Activated CD8-positive, alpha-beta memory T cell treated with anti-CD3 and anti-CD28 coated beads for 36 hours (primary cell): ENCODE data around the gene SLA2. TPM values are rescaled to one million over a fixed set of nuclear protein-coding genes. Genes with fewer than 3 reads are reported as not detected.
"Not testable (repeated sequence)": the region's sequence is repeated elsewhere in the genome, so short reads cannot be mapped to it uniquely, and the experiment has no call there.

Experiments used
- CTCF ChIA-PET: fragments of 350-600 bp; sonication (Branson Sonifier 250); formaldehyde crosslinking; loops from one replicate; lab custom pipeline; 2021; ENCODE audit warnings: antibody characterized with exemption; lab: Charles Lee
- POLR2A ChIA-PET: fragments of 350-600 bp; sonication (Branson Sonifier 250); formaldehyde crosslinking; loops from one replicate; lab custom pipeline; 2021; ENCODE audit warnings: antibody characterized with exemption; lab: Charles Lee
- total RNA-seq, 2 experiments: library from RNA; stranded (reverse); gene quantifications; one replicate each; pipeline ENCODE4 v1.2.3, GENCODE V29; 2021

SLA2 gene
- total RNA-seq: 10 to 100 TPM; 62.9 to 64.5 TPM

GRCh38 chr20:36645998-36646397 lies at the start of gene SLA2:
Gene SLA2 (minus strand): TSS chr20:36646196. CDS start chr20:36641335, 4,861 bp downstream.
- POLR2A ChIA-PET: interaction anchor here (0.5 to 3.9 kb wide), 10 partner anchors 17 to 661 kb away, joined by 3 to 34 read pairs (median 6); partner anchors contain the start of genes RAB5IF and TGIF2
- CTCF ChIA-PET: interaction anchor here (0.7 to 2.9 kb wide), 4 partner anchors 16 to 128 kb away, joined by 3 to 16 read pairs (median 4); partner anchors contain the start of gene RAB5IF

DNA sequence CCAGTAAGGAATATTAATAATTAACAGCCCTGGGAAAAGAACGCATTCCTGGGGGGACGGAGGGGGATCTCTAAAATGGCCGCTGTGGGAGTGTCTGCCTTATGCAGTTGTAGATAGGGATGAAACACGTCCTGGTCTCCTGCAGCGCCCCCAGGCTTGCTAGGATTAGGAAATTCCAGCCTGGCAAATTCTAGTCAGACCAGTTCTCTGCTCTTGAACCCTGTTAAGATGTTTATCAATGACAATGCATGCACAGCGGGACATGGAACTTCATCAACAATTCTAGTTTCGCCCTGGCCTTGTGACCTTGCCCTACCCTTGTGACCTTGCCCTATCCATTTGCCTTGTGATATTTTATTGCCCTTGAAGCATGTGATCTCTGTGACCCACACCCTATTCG lies 49.5 kb upstream of the SLA2 start:
- POLR2A ChIA-PET, CTCF ChIA-PET: not testable (repeated sequence)

DNA sequence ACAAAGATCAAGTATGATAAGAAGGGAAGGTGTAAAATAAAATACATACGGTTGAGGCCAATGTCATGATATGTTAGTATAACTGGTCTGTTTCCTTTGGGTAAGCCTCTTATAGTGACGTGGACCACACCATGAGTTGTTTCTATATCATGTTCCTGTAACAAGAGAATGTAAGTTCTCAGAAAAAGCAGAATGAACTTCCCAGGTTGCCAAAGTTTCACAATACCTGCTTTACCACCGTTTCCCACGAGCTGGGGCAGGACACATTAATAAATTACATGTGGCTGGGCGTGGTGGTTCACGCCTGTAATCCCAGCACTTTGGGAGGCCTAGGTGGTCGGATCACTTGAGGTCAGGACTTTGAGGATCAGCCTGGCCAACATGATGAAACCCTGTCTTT lies 42.6 kb upstream of the SLA2 start:
- CTCF ChIA-PET: no interaction called here

DNA sequence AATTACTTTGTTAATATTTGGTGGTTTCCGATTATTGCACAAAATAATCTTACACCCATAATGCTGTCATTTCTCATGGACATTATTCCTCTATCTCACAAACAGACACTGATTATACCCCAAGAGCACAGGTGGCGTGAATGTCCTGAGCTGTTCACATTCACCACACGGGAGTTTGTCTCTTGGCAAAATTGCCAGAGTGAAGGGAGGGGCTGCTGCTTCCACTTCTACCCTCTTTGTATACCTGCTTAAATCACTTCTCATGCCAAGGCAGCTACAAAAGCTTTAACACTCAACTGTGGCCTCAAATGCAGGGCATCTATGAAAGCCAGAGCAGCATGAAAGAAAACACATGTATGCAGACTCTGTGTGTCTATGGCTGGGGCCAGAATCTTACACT lies 41.9 kb upstream of the SLA2 start:
- ChIA-PET CTCF (no interaction called here), POLR2A (no interaction called here)

More for the DNA sequence above, 42.6 kb upstream of the SLA2 start:
- POLR2A ChIA-PET: no interaction called here

GRCh38 chr20:36686944-36687343 lies 40.9 kb upstream of the SLA2 start:
- ChIA-PET CTCF (no interaction called here), POLR2A (interaction anchor here (0.6 kb wide), 1 partner anchor 177 kb away, joined by 3 read pairs; no protein-coding TSS in a partner anchor)

GRCh38 chr20:36686504-36686903 lies 40.5 kb upstream of the SLA2 start:
- POLR2A ChIA-PET: interaction anchor here (0.6 kb wide), 1 partner anchor 178 kb away, joined by 3 read pairs; no protein-coding TSS in a partner anchor
- CTCF ChIA-PET: no interaction called here

DNA sequence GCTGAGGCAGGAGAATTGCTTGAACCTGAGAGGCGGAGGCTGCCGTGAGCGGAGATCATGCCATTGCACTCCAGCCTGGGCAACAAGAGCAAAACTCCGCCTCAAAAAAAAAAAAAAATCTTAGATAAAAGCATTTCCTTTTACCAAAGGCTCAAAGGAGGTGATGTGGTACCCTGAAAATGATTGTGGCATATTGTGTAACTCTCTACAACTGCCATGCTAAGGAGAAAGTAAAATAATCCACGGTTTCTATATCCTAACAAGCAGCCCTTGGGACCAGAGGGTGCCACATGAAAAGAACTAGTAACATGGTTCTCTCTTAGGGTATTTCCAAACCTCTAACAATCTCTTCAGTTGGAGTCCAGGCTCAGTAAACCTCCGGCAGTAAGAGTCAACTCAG lies 38.8 kb upstream of the SLA2 start:
- ChIA-PET CTCF (no interaction called here), POLR2A (no interaction called here)

- ChIA-PET POLR2A (no interaction called here), CTCF (interaction anchor here (0.5 to 0.6 kb wide), 2 partner anchors 28 to 44 kb away, joined by 3 to 5 read pairs; no protein-coding TSS in a partner anchor)
These were observed 36.3 kb upstream of the SLA2 start for GRCh38 chr20:36682311-36682710.

DNA sequence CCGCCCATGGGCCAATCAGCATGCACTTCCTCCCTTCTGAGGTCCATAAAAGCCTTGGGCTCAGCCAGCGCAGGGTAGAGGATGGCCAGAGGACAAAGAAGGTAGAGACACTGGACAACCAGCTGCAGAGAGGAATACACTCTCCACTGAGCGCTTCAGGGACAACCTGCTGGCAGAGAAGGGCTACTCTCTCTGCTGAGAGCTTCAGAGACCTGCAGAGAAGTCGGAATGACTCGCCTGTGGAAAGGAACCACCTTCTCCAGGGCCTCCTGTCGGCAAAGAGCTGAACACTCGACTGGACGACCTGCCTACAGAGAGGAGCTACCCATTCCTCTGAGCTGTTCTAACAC lies 31.4 kb upstream of the SLA2 start:
- ChIA-PET POLR2A (no interaction called here), CTCF (no interaction called here)

GRCh38 chr20:36676701-36677421 lies 30.9 kb upstream of the SLA2 start:
- CTCF ChIA-PET: no interaction called here
- POLR2A ChIA-PET: no interaction called here

DNA sequence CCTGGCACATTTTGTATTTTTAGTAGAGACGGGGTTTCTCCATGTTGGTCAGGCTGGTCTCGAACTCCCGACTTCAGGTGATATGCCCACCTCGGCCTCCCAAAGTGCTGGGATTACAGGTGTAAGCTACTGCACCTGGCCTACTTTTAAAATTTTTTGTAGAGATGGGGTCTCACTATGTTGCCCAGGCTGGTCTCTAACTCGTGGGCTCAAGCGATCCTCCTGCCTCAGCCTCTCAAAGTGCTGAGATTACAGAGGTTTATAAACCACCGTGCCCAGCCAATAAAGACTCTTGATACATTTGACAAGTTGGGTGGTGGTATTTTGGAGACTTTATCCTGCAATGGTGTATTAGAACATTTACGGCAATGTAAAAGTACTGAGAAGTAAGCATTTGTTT lies 29.5 kb upstream of the SLA2 start:
- POLR2A ChIA-PET, CTCF ChIA-PET: not testable (repeated sequence)

DNA sequence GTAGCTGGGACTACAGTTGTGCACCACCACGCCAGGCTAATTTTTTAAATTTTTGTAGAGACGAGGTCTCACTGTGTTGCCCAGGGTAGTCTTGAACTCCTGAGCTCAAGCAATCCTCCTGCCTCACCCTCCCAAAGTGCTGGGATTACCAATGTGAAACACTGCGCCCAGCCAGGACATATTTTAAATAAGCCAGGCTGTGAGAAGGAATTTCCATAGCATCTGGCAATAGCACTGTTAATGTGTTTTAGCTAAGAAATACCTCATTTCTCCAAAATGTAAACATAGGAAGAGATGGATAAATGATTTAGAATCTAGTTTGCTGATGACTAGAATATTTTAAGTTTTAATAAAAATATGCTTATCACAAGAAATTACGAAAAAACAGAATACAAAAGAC lies 27.0 kb upstream of the SLA2 start:
- ChIA-PET POLR2A (no interaction called here), CTCF (no interaction called here)

DNA sequence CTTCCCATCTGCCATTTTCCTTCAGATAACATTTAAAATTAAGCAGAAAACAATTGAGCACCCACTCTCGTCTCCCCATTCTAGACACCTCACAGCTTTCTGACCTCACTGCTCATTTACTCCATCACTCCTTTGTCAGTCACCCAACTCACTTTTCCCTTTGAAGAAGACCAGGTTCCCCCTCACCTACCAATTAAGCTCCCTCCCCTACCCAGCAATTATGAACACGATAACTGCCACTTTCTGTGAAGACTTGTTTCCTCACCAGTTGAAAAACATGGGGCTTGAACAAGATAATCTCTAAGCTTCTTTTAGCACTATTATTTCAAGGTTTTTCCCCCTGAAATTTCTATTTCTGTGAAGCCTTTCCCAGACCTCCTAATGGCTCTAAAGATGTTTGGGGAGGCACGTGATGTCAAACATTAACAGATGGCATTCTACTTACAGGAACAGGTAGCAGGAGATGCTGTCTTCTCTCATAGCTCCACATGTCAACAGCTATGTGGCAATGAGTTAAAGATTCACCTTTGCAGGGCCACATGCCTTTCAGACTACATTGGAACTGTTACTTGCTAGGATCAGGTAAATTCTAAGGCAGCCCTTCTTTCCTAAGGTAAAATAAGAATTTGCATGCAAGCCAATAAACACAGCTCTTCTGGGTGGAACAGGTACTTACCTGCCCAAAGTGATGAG lies 24.8 kb upstream of the SLA2 start:
- ChIA-PET CTCF (no interaction called here), POLR2A (no interaction called here)

DNA sequence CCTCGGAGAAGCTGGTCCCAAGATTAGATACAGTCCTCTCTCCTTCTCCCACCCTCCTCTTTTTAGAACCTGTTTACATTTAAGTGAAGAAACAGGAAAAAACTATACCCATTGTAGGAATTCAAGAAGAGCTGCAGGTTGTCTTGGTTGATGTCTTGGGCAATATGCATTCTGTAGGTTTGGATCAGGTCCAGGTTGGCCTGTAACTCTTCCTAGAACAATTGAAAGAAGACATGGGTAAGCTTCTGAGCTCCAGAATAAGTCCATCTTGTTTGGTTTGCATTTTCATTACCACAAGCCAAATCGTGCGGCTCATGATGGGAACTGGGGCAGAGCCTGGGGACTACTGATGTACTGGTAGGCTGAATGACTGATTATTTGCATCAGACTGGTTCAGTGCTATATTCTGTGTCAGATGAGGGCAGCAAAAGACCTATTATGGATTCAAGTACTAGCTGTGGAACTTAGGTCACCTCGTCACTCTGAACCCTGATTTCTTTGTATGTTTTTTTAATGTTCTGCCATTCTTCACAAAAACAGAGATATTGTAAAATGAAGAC lies 20.3 kb upstream of the SLA2 start:
- ChIA-PET POLR2A (no interaction called here), CTCF (no interaction called here)

DNA sequence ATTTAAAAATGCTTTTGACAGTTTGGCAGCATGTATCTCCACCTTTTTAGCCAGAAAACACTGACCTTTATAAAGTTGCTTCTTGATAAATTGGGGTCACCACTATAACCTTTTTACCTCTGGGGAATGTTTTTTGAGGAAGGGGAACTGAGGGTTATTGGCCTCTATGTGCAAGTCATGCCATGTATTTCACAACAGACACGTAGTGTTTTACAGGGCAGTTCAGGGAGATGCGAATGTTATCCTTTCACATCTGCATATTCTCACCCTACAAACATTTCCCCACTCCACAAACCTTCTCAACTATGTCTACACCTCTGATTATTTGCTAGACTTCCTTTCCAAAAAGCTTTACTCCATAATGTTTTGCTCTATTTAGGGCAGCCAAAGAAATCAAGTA lies 17.0 kb upstream of the SLA2 start:
- POLR2A ChIA-PET: no interaction called here
- CTCF ChIA-PET: no interaction called here

DNA sequence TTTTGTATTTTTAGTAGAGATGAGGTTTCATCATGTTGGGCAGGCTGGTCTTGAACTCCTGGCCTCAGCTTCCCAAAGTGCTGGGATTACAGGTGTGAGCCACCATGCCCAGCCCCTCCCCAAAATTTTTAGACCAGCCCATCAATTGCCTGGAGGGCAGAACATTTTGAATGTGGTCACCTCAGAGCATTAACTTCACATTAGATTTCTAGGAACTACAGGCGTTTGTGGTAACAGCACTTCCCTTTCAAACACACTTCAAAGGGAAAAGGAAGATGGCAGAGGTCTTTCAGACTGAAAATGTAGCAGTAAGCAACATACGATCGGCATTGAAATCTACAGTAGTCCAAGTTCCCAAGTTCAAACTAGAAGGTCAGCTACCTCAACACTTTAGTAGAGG lies 12.3 kb upstream of the SLA2 start:
- ChIA-PET POLR2A (no interaction called here), CTCF (no interaction called here)

- ChIA-PET CTCF (interaction anchor here (0.6 to 2.0 kb wide), 2 partner anchors 63 to 152 kb away, joined by 3 to 5 read pairs; no protein-coding TSS in a partner anchor), POLR2A (no interaction called here)
These were observed 10.7 kb upstream of the SLA2 start for GRCh38 chr20:36656733-36657132.

GRCh38 chr20:36655004-36655403 lies 9.0 kb upstream of the SLA2 start:
- CTCF ChIA-PET: interaction anchor here (0.8 kb wide), 1 partner anchor 27 kb away, joined by 3 read pairs; no protein-coding TSS in a partner anchor
- POLR2A ChIA-PET: interaction anchor here (0.6 kb wide), 1 partner anchor 14 kb away, joined by 6 read pairs; no protein-coding TSS in a partner anchor

GRCh38 chr20:36654506-36654905 lies 8.5 kb upstream of the SLA2 start:
- ChIA-PET CTCF (interaction anchor here (0.8 kb wide), 1 partner anchor 27 kb away, joined by 3 read pairs; no protein-coding TSS in a partner anchor), POLR2A (interaction anchor here (0.6 kb wide), 1 partner anchor 14 kb away, joined by 6 read pairs; no protein-coding TSS in a partner anchor)

DNA sequence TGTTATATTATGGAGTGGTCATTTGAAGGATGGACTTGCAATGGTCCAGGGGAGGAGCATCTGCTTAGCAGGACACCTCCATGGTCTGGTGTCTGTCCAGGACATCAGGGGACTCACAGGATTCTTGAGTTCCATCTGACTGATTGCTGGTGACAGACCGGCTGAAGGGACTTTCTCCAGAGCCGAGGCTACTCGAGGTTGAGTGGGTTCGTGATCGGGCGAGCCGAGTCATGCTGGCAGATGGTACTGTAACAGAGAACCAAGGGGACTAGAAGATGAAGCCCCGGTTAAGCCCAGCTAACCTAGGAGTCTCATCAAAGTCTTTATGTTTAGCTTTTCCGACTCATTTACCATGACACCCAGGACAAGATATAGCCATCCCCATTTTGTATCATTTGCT lies 7.5 kb upstream of the SLA2 start:
- ChIA-PET CTCF (no interaction called here), POLR2A (no interaction called here)
